Lower leg skin (tissue), 4 donors: Measurements from ENCODE around the gene APOA5. TPM values are rescaled to one million over a fixed set of nuclear protein-coding genes. Genes with fewer than 3 reads are reported as not detected.
A peak's percentile ranks its signal among the peaks of the same experiment; 100 is the strongest.

Experiments used
- DNase-seq, 2 donors: peaks; one replicate each; pipeline ENCODE4 v3.0.0-alpha.2; 2019; ENCODE audit warnings: low spot score in 2 of 2
- H3K4me3 ChIP-seq: fragments of 200-600 bp; sonication (generic); 2 replicates; pipeline ENCODE4 v1.5.1; 2017; ENCODE audit warnings: mild to moderate bottlenecking, low read depth; ENCODE audit not compliant: poor library complexity, severe bottlenecking
- POLR2A ChIP-seq, 2 donors: fragments of 450-650 bp; IDR thresholded peaks; one replicate each; pipeline ENCODE4 v1.6.1; 2016 to 2017; ENCODE audit warnings: antibody characterized with exemption in 2 of 2, mild to moderate bottlenecking in 1 of 2, moderate library complexity in 1 of 2
- WGBS, 2 donors: methylation state at CpG; one replicate each; pipeline ENCODE4 v1.1.5; 2018; 5-methylcytosine and 5-hydroxymethylcytosine counted together
- intact Hi-C: fragments of 100-400 bp; cut with DNase I; formaldehyde crosslinking; loops from one replicate; pipeline ENCODE4 v1.15.0; 2023; ENCODE audit warnings: low total_unique reads
- total RNA-seq, 4 donors: library from RNA; depleted of rRNA; stranded (reverse); fragments of >200 nt; gene quantifications; one replicate each; pipeline ENCODE4 v1.1.0, GENCODE V29; 2016
- TF ChIP-seq, protein P1 (sequence below), 3 donors: fragments of 450-650 bp; IDR thresholded peaks; one replicate each; pipeline ENCODE4 v1.5.1; 2016; ENCODE audit warnings: antibody characterized with exemption in 3 of 3, mild to moderate bottlenecking in 3 of 3, moderate library complexity in 2 of 3

Gene APOA5
- total RNA-seq, 4 donors from 2014 or later: not detected

DNA sequence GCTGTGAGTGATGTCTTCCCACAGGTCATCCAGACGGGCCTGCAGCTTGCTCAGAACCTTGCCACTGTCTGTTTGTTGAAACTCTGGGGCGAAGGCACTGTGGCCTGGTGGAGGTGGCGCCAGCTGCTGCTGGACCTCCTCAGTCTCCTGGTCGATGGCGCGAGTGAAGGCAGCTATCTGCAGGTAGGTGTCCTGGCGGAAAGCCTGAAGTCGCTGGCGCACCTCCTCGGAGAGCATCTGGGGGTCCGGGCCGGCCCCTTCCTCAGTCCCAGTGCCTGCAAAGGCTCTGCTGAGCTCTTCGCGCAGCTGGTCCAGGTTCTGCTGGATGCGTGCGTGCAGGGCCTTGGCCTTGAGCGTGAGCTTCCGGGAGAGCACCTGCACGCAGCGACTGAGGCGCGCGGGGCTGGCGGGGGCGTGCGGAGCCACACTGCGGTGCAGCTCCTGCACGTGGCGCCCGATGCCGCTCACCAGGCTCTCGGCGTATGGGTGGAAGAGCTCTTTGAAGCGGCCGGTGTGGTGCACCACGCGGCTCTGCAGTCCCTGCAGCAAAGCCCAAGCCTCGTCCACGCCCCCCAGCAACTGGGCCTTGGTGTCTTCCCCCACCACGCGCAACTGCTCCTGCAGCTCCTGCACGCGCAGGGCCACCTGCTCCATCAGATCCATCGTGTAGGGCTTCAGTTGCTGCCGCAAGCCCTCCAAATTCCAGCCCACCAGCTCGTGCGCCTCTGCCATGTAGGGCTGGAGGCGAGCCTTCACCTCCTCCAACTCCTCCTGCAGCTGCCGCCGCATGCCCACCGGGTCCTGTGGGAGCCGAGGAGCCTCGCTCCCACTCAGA is 1.3 kb downstream of the APOA5 start:
- DNase-seq: no peak
- intact Hi-C loops: loop anchor here (5.0 kb wide), 1 partner anchor 317 kb away; no protein-coding TSS in a partner anchor
- TF ChIP-seq POLR2A (IDR thresholded peaks at IDR 0.05): no peak
- TF ChIP-seq, protein P1, sequence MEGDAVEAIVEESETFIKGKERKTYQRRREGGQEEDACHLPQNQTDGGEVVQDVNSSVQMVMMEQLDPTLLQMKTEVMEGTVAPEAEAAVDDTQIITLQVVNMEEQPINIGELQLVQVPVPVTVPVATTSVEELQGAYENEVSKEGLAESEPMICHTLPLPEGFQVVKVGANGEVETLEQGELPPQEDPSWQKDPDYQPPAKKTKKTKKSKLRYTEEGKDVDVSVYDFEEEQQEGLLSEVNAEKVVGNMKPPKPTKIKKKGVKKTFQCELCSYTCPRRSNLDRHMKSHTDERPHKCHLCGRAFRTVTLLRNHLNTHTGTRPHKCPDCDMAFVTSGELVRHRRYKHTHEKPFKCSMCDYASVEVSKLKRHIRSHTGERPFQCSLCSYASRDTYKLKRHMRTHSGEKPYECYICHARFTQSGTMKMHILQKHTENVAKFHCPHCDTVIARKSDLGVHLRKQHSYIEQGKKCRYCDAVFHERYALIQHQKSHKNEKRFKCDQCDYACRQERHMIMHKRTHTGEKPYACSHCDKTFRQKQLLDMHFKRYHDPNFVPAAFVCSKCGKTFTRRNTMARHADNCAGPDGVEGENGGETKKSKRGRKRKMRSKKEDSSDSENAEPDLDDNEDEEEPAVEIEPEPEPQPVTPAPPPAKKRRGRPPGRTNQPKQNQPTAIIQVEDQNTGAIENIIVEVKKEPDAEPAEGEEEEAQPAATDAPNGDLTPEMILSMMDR (IDR thresholded peaks at IDR 0.05): no peak

DNA sequence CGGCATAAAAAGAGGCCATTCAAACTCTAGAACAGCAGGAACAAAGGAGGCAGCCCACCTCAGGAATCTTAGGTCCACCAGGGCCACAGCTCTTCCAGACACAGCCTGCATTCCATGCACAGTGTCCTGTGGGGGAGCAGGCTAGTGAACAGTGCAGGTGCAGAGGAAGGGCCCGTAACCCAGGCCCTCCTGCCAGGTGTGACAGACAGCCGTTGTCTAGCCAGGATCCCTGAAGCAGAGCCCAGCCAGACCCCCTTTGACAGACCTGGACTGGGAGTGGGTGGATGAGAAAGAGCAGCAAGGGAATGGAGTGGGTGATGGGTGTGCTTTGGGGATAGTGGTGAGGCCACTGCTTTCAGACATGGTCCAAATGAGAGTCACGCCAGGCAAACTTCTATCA is 2.7 kb downstream of the APOA5 start:
- no peak for TF ChIP-seq POLR2A (IDR thresholded peaks at IDR 0.05)
- TF ChIP-seq, protein P1 (IDR thresholded peaks at IDR 0.05): no peak
- H3K4me3 ChIP-seq: no peak overlapping the region
- intact Hi-C loops: no loop called here
- WGBS, 2 donors: 92 to 97% methylated on average over 4 of the region's 4 CpGs
- DNase-seq: no peak

More for the DNA sequence above, 1.3 kb downstream of the APOA5 start:
- WGBS, 2 donors: 86 to 88% methylated on average over 26 to 38 of the region's 53 CpGs
- H3K4me3 ChIP-seq: no peak overlapping the region

DNA sequence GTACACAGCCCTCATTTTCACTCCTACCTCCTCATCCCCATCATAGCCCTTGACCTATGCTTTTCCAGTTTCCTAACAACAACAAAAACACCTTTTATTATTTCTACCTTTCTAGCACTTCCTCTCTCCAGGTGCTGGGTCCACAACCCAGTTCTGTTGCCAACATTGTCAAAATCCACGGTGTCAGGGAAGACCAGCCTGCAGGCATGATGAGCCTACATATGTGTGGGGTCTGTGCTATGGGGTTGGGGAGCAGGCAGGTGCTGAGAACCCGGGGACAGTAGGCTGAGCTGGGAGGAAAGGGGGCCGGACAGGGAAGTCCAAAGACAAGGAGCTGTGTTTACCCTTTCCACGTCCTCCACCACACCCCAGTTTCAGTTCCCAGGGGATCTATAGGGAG is 3.1 kb downstream of the APOA5 start:
- TF ChIP-seq POLR2A (IDR thresholded peaks at IDR 0.05): no peak
- TF ChIP-seq, protein P1 (IDR thresholded peaks at IDR 0.05): no peak
- no peak for DNase-seq
- intact Hi-C loops: no loop called here
- 53 to 61% methylated on average over 4 of the region's 4 CpGs for WGBS, 2 donors
- H3K4me3 ChIP-seq: no peak overlapping the region

DNA sequence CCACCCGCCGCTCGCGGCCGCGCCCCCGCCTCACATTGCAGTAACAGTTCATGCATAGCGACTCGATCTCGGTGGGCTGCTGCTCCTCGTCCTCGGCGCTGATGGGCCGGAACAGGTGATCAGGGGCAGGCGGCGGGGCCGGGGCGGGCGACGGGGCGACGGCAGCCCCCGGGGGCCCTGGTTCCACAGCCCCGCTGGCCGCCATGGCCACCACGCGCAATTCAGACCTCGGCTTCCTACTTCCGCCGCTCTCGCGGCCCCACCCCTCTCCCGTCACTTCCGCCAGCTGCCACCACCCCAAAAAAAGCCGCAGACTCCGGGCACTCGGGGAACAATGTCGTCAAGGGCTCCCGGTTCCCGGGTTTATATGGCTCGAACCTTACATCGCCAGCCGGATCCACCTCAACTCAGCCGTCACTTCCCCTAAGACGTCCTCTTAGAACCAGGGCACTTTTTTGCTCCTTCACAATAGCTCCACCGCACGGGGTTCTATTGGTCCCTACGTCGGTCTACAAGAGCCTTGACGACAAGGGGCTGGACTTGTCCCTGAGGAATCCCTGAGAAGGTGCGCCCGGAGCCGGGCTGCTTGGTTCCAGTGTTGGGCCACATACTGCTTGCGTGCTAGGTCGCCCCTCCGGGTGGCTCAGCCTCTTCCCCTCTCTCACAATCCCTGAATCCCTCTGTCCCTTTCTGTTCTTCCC is 3.7 kb downstream of the APOA5 start, which contains the start of gene ZPR1:
ZPR1 (minus strand) TSS at position 238 of the 701 bp plus-strand sequence; CDS start at position 205, 33 bp downstream.
- H3K4me3 ChIP-seq: peak within 1 kb of the TSS; percentile 96
- intact Hi-C loops: no loop called here
- peak in 1 of 2 donors; percentile 27 for TF ChIP-seq POLR2A (IDR thresholded peaks at IDR 0.05)
- TF ChIP-seq, protein P1 (IDR thresholded peaks at IDR 0.05): no peak
- WGBS, 2 donors: 1 to 2% methylated on average over 35 to 46 of the region's 56 CpGs
- DNase-seq: peak; percentile 76 to 97

DNA sequence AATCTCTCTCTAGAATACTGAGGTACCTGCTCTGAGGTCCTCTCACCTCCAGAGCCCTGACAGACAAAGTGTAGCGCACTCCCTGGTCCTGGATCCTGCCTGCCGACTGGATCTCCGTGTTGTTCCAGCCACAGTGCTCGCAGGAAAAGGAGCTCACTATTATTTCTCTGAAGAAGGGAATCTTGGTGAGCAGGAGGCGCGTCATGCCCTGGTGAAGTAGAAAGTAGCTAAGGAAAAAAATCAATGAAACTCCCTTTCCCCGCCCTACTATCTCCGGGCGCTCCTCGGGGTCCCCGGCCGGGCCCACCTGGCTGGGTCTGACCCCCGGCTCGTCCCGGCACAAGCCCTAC is 4.3 kb downstream of the APOA5 start:
- 0% methylated on average over 15 of the region's 15 CpGs for WGBS, 2 donors
- no peak for TF ChIP-seq POLR2A (IDR thresholded peaks at IDR 0.05)
- TF ChIP-seq, protein P1 (IDR thresholded peaks at IDR 0.05): no peak
- peak overlapping the region; percentile 96 for H3K4me3 ChIP-seq
- intact Hi-C loops: no loop called here
- DNase-seq: no peak
